Endothelial cell of umbilical vein (primary cell): ENCODE measurements around the gene UBAC1. TPM values are rescaled to one million over a fixed set of nuclear protein-coding genes. Genes with fewer than 3 reads are reported as not detected.

ENCODE experiments used
- BruUV-seq: library from RNA; stranded (reverse); fragments of 400-500 nt; replicated peaks from 2 replicates; lab custom pipeline; 2021; lab: Mats Ljungman, UMichigan
- CTCF ChIA-PET: fragments of 300-600, 350-600 bp; sonication (Branson Sonifier 250); formaldehyde crosslinking; loops from one replicate; lab custom pipeline; 2021; ENCODE audit warnings: antibody characterized with exemption, inconsistent platforms; lab: Charles Lee
- POLR2A ChIA-PET: fragments of 300-600, 350-600 bp; sonication (Branson Sonifier 250); formaldehyde crosslinking; loops from one replicate; lab custom pipeline; 2021; ENCODE audit warnings: antibody characterized with exemption, inconsistent platforms; lab: Charles Lee
- DNase-seq: peaks from one replicate; pipeline ENCODE4 v3.0.0-alpha.2; 2011; ENCODE audit warnings: low read depth, low spot score
- FAIRE-seq: peaks from 2 replicates; lab custom pipeline; 2011; peaks lifted over from hg19 to GRCh38; lab: Jason Lieb, UNC
- H2AFZ ChIP-seq: 2 replicates; pipeline ENCODE4 v1.6.0; 2012; ENCODE audit warnings: low read depth, low read length, control low read depth, inconsistent platforms
- H3K27ac ChIP-seq: 2 replicates; pipeline ENCODE4 v1.5.1; 2011; ENCODE audit warnings: low read depth, mild to moderate bottlenecking, control low read depth, low read length, moderate library complexity; ENCODE audit not compliant: insufficient read depth
- H3K27me3 ChIP-seq, 2 experiments: 2 replicates each; pipeline versions ENCODE4 v1.6.0 to v1.6.1; 2011; ENCODE audit warnings: low read length in 2 of 2, mixed read lengths in 1 of 2; ENCODE audit not compliant: control insufficient read depth in 2 of 2, insufficient read depth in 2 of 2
- H3K36me3 ChIP-seq, 2 experiments: 2 replicates in 1 of 2; 3 replicates in 1 of 2; pipeline ENCODE4 v1.5.1; 2011; ENCODE audit warnings: low read length in 2 of 2, mild to moderate bottlenecking in 1 of 2, moderate library complexity in 1 of 2; ENCODE audit not compliant: control insufficient read depth in 2 of 2, insufficient read depth in 2 of 2; ENCODE audit errors: extremely low read depth in 1 of 2
- H3K4me1 ChIP-seq: 3 replicates; pipeline ENCODE4 v1.5.1; 2011; ENCODE audit warnings: mild to moderate bottlenecking, low read length; ENCODE audit not compliant: control insufficient read depth, insufficient read depth; ENCODE audit errors: extremely low read depth
- H3K4me2 ChIP-seq: 2 replicates; pipeline ENCODE4 v1.6.1; 2011; ENCODE audit warnings: low read length, control low read depth, mixed read lengths; ENCODE audit not compliant: insufficient read depth
- H3K4me3 ChIP-seq, 3 experiments: fragments of 200-600 bp in 1 of 3; sonication (generic), shearing (Covaris generic) in 1 of 3; replicated peaks in 1 of 3; 2 replicates each; pipeline ENCODE4 v1.5.1; 2011 to 2016; ENCODE audit warnings: control low read depth in 3 of 3, low read length in 3 of 3, mild to moderate bottlenecking in 2 of 3, inconsistent platforms in 1 of 3, low read depth in 1 of 3, moderate library complexity in 1 of 3; ENCODE audit not compliant: insufficient read depth in 1 of 3
- H3K79me2 ChIP-seq: 2 replicates; pipeline ENCODE4 v1.6.0; 2012; ENCODE audit warnings: low read length, inconsistent platforms; ENCODE audit not compliant: control insufficient read depth, insufficient read depth
- H3K9ac ChIP-seq: replicated peaks from 2 replicates; pipeline ENCODE3; 2011; ENCODE audit warnings: low read length, control low read depth; ENCODE audit not compliant: insufficient read depth; ENCODE audit errors: extremely low read depth
- H3K9me1 ChIP-seq: replicated peaks from 3 replicates; pipeline ENCODE4 v1.6.0; 2011; ENCODE audit warnings: mild to moderate bottlenecking, low read length; ENCODE audit not compliant: control insufficient read depth, insufficient read depth; ENCODE audit errors: extremely low read depth
- H3K9me3 ChIP-seq: replicated peaks from 2 replicates; pipeline ENCODE4 v1.5.1; 2012; ENCODE audit warnings: low read length, inconsistent platforms; ENCODE audit not compliant: control insufficient read depth, insufficient read depth
- H4K20me1 ChIP-seq: replicated peaks from 2 replicates; pipeline ENCODE3; 2011; ENCODE audit warnings: mild to moderate bottlenecking, low read length; ENCODE audit not compliant: control insufficient read depth, insufficient read depth; ENCODE audit errors: extremely low read depth
- EZH2 ChIP-seq: IDR thresholded peaks from 2 replicates; pipeline ENCODE4 v1.6.1; 2012; ENCODE audit warnings: borderline replicate concordance, low read depth, mild to moderate bottlenecking, moderate library complexity, low read length, inconsistent platforms; ENCODE audit not compliant: severe bottlenecking
- GATA2 ChIP-seq: IDR thresholded peaks from 2 replicates; pipeline ENCODE4 v1.7.0; 2011; ENCODE audit warnings: low read depth, mild to moderate bottlenecking, moderate library complexity, mixed read lengths, low read length; ENCODE audit not compliant: insufficient read length, insufficient read depth
- JUN ChIP-seq: IDR thresholded peaks from 2 replicates; pipeline ENCODE4 v1.6.1; 2011; ENCODE audit warnings: borderline replicate concordance, low read depth; ENCODE audit not compliant: insufficient read length, insufficient read depth
- MAX ChIP-seq: IDR thresholded peaks from 2 replicates; pipeline ENCODE4 v1.6.1; 2011; ENCODE audit not compliant: insufficient read depth, insufficient read length
- MYC ChIP-seq: IDR thresholded peaks from one replicate; pipeline ENCODE4 v1.6.1; 2011; ENCODE audit warnings: mild to moderate bottlenecking, low read depth, low read length
- POLR2A ChIP-seq: IDR thresholded peaks from 2 replicates; pipeline ENCODE4 v1.6.1; 2012; ENCODE audit warnings: low read depth, mild to moderate bottlenecking, control low read depth, low read length
- POLR2AphosphoS5 ChIP-seq: IDR thresholded peaks from 2 replicates; pipeline ENCODE4 v1.6.1; 2012; ENCODE audit warnings: low read depth, mild to moderate bottlenecking, control low read depth, low read length, moderate library complexity; ENCODE audit not compliant: insufficient read depth
- dilution Hi-C: fragments of 300-500 bp; cut with MboI; formaldehyde crosslinking; loops from one replicate; pipeline ENCODE4 v1.15.0; 2019; ENCODE audit warnings: low sequenced_read_pairs; ENCODE audit not compliant: extremely low pct_ligation_motif_present
- intact Hi-C: fragments of 100-400 bp; cut with micrococcal nuclease; formaldehyde crosslinking; loops from one replicate; pipeline ENCODE4 v1.10.0; 2022
- polyA plus RNA-seq, 4 experiments: library from polyadenylated mRNA; depleted of rRNA in 3 of 4; stranded (reverse) in 3 of 4; unstranded in 1 of 4; fragments of >200 nt; gene quantifications; 2 replicates each; pipeline versions ENCODE4 v1.2.1 to v1.2.3, GENCODE V29; 2011 to 2012; ENCODE audit warnings: missing spikeins in 1 of 4
- total RNA-seq: library from RNA; stranded (reverse); gene quantifications from 2 replicates; pipeline ENCODE4 v1.2.3, GENCODE V29; 2021

Gene UBAC1
- total and polyA plus RNA-seq, 2 donors (not counting 3 experiments of a cell fraction or from before 2014, with no cell fraction given): 39.5 to 56.7 TPM

- FAIRE-seq: no peak
- Histone ChIP-seq H3K9me3 (no peaks in the 10 kb centered on the region), H3K4me3 (no peak overlapping the region), H3K79me2 (peaks cover 18% of the 10 kb centered on the region), H3K4me2 (no peak overlapping the region), H3K9me1 (no peaks in the 10 kb centered on the region), H3K9ac (no peak overlapping the region), H4K20me1 (no peaks in the 10 kb centered on the region), H3K27me3 (no peaks in the 10 kb centered on the region), H3K27ac (no peak overlapping the region), H2AFZ (no peak overlapping the region), H3K4me1 (peaks cover 13% of the 10 kb centered on the region), H3K36me3 (no peaks in the 10 kb centered on the region)
- intact Hi-C loops (loop anchor here (5.0 to 10.0 kb wide), 3 partner anchors 241 to 361 kb away; no protein-coding TSS in a partner anchor), dilution Hi-C loops (no loop called here)
- TF ChIP-seq MAX (no peak), GATA2 (no peak), POLR2A (no peak), JUN (no peak), EZH2 (no peak), MYC (no peak)
- no peak for DNase-seq
- CTCF ChIA-PET: interaction anchor here (1.3 kb wide), 1 partner anchor 159 kb away, joined by 3 read pairs; no protein-coding TSS in a partner anchor
- BruUV-seq: no TSS peak
- POLR2A ChIA-PET: no interaction called here
Observed at GRCh38 chr9:135963338-135963737, 2.2 kb upstream of the UBAC1 start.

DNA sequence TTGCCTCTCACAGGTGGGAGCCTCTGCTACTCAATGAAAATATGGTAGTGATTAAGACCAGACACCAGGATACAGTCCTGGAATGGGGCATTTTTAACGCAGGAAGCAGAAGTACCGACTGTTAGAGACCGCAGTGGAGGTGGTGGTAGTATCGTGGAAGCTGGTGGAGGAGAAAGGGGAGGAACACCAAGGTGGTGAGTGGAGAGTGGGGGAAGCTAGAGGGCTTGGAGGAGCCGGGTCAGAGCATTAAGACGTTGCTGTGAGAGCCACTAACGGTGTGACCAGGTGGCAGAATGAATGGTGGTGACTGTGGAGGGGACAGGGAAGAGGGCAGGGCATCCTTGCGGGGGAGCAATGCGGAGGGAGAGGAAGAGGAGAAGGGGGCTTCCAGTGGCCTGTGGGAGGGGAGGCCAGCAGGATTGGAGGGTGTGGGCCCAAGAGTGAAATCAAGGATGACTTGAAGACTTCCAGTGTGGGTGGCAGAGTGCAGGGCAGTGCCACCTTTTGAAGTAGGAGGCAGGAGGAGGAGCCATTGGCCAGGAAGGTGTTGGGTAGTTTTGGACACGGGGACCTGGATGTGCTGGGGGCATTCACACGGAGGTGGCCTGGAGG is 1.6 kb upstream of the UBAC1 start:
- DNase-seq: no peak
- TF ChIP-seq POLR2AphosphoS5: no peak
- no peak for TF ChIP-seq GATA2
- H3K4me3 ChIP-seq: no peak overlapping the region
- no peaks in the 10 kb centered on the region for H3K9me1 ChIP-seq
- H3K36me3 ChIP-seq: no peaks in the 10 kb centered on the region
- H3K27ac ChIP-seq: no peak overlapping the region
- no peak overlapping the region for H2AFZ ChIP-seq
- H3K79me2 ChIP-seq: peaks cover 19% of the 10 kb centered on the region
- H3K4me2 ChIP-seq: no peak overlapping the region
- intact Hi-C loops (loop anchor here (5.0 to 10.0 kb wide), 3 partner anchors 241 to 361 kb away; no protein-coding TSS in a partner anchor), dilution Hi-C loops (no loop called here)
- no peaks in the 10 kb centered on the region for H3K9me3 ChIP-seq
- no peak overlapping the region for H3K9ac ChIP-seq
- BruUV-seq: no TSS peak
- ChIA-PET CTCF (interaction anchor here (1.3 kb wide), 1 partner anchor 160 kb away, joined by 3 read pairs; no protein-coding TSS in a partner anchor), POLR2A (no interaction called here)
- no peaks in the 10 kb centered on the region for H4K20me1 ChIP-seq
- H3K4me1 ChIP-seq: peaks cover 9% of the 10 kb centered on the region
- no peak for FAIRE-seq
- no peaks in the 10 kb centered on the region for H3K27me3 ChIP-seq
